Ascending aorta (tissue), 2 donors: ENCODE measurements around the gene SELENOT. TPM values are rescaled to one million over a fixed set of nuclear protein-coding genes. Genes with fewer than 3 reads are reported as not detected.

Source experiments
- DNase-seq, 2 donors: peaks; one replicate each; pipeline ENCODE4 v3.0.0-alpha.2; 2019; ENCODE audit warnings: low spot score in 2 of 2
- H3K27ac ChIP-seq, 2 donors: fragments of 200-600 bp; sonication (generic); one replicate each; pipeline ENCODE4 v1.5.1; 2016 to 2017; ENCODE audit warnings: mild to moderate bottlenecking in 1 of 2
- H3K27me3 ChIP-seq: fragments of 200-600 bp; sonication (generic); one replicate; pipeline ENCODE4 v1.5.1; 2017
- H3K36me3 ChIP-seq, 2 donors: fragments of 200-600 bp; sonication (generic); one replicate each; pipeline ENCODE4 v1.5.1; 2016
- H3K4me1 ChIP-seq, 2 donors: fragments of 200-600 bp; sonication (generic); one replicate each; pipeline ENCODE4 v1.5.1; 2016 to 2017; ENCODE audit warnings: mild to moderate bottlenecking in 1 of 2
- H3K4me3 ChIP-seq, 2 donors: fragments of 200-600 bp; sonication (generic); one replicate each; pipeline ENCODE4 v1.5.1; 2016 to 2017; ENCODE audit warnings: mild to moderate bottlenecking in 1 of 2
- H3K9me3 ChIP-seq, 2 donors: fragments of 200-600 bp; sonication (generic); one replicate each; pipeline ENCODE4 v1.5.1; 2016
- intact Hi-C: fragments of 100-400 bp; cut with DNase I; formaldehyde crosslinking; loops from one replicate; pipeline ENCODE4 v1.15.1; 2023
- total RNA-seq: library from RNA; depleted of rRNA; stranded (reverse); fragments of >200 nt; gene quantifications from one replicate; pipeline ENCODE4 v1.1.0, GENCODE V29; 2016
- TF ChIP-seq, protein P1 (sequence below), 3 experiments: fragments of 200-600 bp in 2 of 3; fragments of 450-650 bp in 1 of 3; sonication (generic) in 2 of 3; IDR thresholded peaks; one replicate each; pipeline ENCODE4 v1.5.1; 2016 to 2019; ENCODE audit warnings: antibody characterized with exemption in 3 of 3, mild to moderate bottlenecking in 1 of 3, moderate library complexity in 1 of 3

The SELENOT gene
- 112 TPM for total RNA-seq

GRCh38 chr3:150603153-150603979, at the start of gene SELENOT:
SELENOT (plus strand) TSS chr3:150603321; CDS start chr3:150603363, 42 bp downstream.
- peak within 1 kb of the TSS; percentile 80 to 83 for H3K4me3 ChIP-seq
- TF ChIP-seq, protein P1, sequence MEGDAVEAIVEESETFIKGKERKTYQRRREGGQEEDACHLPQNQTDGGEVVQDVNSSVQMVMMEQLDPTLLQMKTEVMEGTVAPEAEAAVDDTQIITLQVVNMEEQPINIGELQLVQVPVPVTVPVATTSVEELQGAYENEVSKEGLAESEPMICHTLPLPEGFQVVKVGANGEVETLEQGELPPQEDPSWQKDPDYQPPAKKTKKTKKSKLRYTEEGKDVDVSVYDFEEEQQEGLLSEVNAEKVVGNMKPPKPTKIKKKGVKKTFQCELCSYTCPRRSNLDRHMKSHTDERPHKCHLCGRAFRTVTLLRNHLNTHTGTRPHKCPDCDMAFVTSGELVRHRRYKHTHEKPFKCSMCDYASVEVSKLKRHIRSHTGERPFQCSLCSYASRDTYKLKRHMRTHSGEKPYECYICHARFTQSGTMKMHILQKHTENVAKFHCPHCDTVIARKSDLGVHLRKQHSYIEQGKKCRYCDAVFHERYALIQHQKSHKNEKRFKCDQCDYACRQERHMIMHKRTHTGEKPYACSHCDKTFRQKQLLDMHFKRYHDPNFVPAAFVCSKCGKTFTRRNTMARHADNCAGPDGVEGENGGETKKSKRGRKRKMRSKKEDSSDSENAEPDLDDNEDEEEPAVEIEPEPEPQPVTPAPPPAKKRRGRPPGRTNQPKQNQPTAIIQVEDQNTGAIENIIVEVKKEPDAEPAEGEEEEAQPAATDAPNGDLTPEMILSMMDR (IDR thresholded peaks at IDR 0.05): peak in 1 of 3 experiments; percentile 30
- no peaks in the 10 kb centered on the region for H3K9me3 ChIP-seq
- peak; percentile 84 to 97 for DNase-seq
- intact Hi-C loops: loop anchor here (1.0 to 5.0 kb wide), 4 partner anchors 57 to 196 kb away; partner anchors contain the start of genes EIF2A, ERICH6, SERP1 and SIAH2
- H3K36me3 ChIP-seq: peaks cover 0 to 2% of the 10 kb centered on the region in 2 donors
- no peaks in the 10 kb centered on the region for H3K27me3 ChIP-seq
- peaks cover 8 to 21% of the 10 kb centered on the region in 2 donors for H3K4me1 ChIP-seq
- peak within 1 kb of the TSS; percentile 95 to 96 for H3K27ac ChIP-seq

DNA sequence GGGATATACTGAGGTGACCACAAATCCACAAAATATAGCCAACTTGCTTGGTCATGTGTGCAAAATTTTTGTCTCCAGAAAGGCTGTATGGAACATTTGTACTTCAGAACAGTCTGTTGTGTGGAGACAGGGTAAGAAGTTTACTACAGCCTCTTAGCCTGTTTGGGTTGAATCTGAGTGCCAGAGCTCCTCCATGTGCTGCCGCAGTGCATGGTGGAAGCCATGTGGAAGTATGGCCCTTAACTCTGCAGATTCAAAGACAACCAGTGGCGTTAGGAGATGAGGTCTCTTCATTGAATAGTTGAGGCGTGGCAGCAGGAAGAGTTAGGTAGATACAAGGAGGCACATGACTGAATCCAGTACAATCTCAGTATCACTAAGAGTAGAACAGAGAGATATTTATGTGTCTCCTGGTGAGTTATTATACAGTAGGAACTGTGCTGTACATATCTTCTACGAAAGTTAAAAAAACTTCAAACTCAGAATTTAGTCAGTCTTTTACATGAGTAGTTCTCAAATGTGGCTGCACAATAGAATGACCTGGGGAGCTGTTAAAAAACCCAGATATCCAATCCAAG, 47.2 kb upstream of the SELENOT start:
- peaks cover 25 to 33% of the 10 kb centered on the region in 2 donors for H3K36me3 ChIP-seq
- no peak overlapping the region for H3K4me3 ChIP-seq
- no peaks in the 10 kb centered on the region for H3K27me3 ChIP-seq
- intact Hi-C loops: no loop called here
- H3K9me3 ChIP-seq: no peaks in the 10 kb centered on the region
- H3K27ac ChIP-seq: no peak overlapping the region
- DNase-seq: no peak
- H3K4me1 ChIP-seq: no peaks in the 10 kb centered on the region
- TF ChIP-seq, protein P1 (IDR thresholded peaks at IDR 0.05): no peak

DNA sequence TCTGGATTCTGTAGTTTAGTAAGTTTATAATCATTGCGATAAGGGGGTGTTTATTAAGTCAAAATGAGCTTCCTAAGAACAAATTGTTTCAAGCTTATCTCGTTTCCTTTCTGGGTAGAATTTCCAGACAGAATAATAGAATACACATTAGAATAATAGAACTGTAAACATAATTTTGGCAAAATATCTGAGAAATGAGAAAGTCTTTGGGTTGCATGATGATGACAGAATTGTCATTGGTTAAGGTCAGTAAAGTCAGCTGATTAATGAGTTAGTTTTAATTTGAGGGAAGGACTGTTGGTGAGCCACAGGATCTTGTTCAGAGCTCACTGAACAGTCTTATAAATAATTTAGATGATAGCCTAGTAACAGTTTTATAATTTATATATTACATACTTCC, 46.3 kb upstream of the SELENOT start:
- H3K9me3 ChIP-seq: no peaks in the 10 kb centered on the region
- H3K4me3 ChIP-seq: no peak overlapping the region
- no peak overlapping the region for H3K27ac ChIP-seq
- no peak for DNase-seq
- H3K4me1 ChIP-seq: no peaks in the 10 kb centered on the region
- peaks cover 25 to 33% of the 10 kb centered on the region in 2 donors for H3K36me3 ChIP-seq
- no peaks in the 10 kb centered on the region for H3K27me3 ChIP-seq
- TF ChIP-seq, protein P1 (IDR thresholded peaks at IDR 0.05): no peak
- intact Hi-C loops: no loop called here

DNA sequence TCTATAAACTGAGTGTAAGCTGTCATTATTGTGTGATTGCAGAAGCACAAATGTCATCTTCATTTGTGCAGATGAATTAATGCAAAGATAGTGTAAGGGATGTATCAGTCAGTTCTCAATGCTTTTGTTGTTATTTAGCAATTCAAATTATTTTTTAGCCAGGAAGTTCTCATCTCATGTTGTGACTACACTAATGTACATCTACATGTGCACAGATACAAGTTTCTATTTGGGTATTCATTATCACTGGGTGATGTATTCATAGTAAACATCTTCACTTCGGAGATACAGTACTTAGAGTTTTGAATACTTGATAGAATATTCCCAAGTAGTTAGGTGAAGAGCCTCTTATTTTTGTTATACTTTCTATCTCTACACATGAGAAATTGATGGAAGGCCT, 45.4 kb upstream of the SELENOT start:
- peaks cover 23 to 27% of the 10 kb centered on the region in 2 donors for H3K36me3 ChIP-seq
- no peaks in the 10 kb centered on the region for H3K9me3 ChIP-seq
- H3K4me1 ChIP-seq: no peaks in the 10 kb centered on the region
- H3K27ac ChIP-seq: no peak overlapping the region
- no peak for DNase-seq
- no peak overlapping the region for H3K4me3 ChIP-seq
- intact Hi-C loops: no loop called here
- no peaks in the 10 kb centered on the region for H3K27me3 ChIP-seq
- TF ChIP-seq, protein P1 (IDR thresholded peaks at IDR 0.05): no peak

DNA sequence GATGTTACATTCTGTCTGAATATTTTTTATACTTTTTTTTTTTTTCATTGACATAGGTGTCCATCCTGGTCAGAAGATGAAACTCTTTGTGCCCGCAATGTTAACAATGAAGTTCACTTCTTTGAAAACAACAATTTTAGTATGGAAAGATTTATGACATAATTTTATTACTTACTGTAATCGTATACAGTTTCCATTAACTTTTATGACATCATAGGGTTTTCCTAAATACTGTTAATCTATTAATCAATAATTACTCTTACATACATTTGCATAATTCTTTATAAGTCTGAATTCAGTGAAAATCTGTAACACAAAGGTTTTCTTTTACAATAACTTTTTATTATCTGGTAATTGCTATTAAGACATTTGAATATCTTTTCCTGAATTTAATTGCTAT, 38.9 kb upstream of the SELENOT start:
- Histone ChIP-seq H3K9me3 (no peaks in the 10 kb centered on the region), H3K36me3 (peaks cover 5 to 25% of the 10 kb centered on the region in 2 donors), H3K27ac (no peak overlapping the region), H3K4me3 (no peak overlapping the region), H3K27me3 (no peaks in the 10 kb centered on the region), H3K4me1 (no peaks in the 10 kb centered on the region)
- TF ChIP-seq, protein P1 (IDR thresholded peaks at IDR 0.05): no peak
- intact Hi-C loops: no loop called here
- DNase-seq: no peak
